Neutrophil (primary cell): ENCODE results near the gene TNIK.

ENCODE experiments used
- H3K27ac ChIP-seq: fragments of 200-600 bp; sonication (generic); 2 replicates; pipeline ENCODE4 v1.5.1; 2016; ENCODE audit warnings: mild to moderate bottlenecking, moderate library complexity
- H3K27me3 ChIP-seq: fragments of 200-600 bp; sonication (generic); 2 replicates; pipeline ENCODE4 v1.6.0; 2016; ENCODE audit warnings: mild to moderate bottlenecking
- H3K36me3 ChIP-seq: fragments of 200-600 bp; sonication (generic); 2 replicates; pipeline ENCODE4 v1.5.1; 2017
- H3K4me1 ChIP-seq, 2 experiments: fragments of 200-600 bp in 1 of 2; sonication (generic) in 1 of 2; 1 replicate in 1 of 2; 2 replicates in 1 of 2; pipeline versions ENCODE4 v1.5.1 to v1.6.1; 2013 to 2016; ENCODE audit warnings: low read depth in 1 of 2, low read length in 1 of 2, mild to moderate bottlenecking in 1 of 2, moderate library complexity in 1 of 2; ENCODE audit not compliant: control insufficient read depth in 1 of 2, insufficient read depth in 1 of 2
- H3K4me3 ChIP-seq, 2 experiments: fragments of 200-600 bp in 1 of 2; sonication (generic) in 1 of 2; 1 replicate in 1 of 2; 2 replicates in 1 of 2; pipeline ENCODE4 v1.5.1; 2013 to 2016; ENCODE audit warnings: low read depth in 1 of 2, low read length in 1 of 2, mild to moderate bottlenecking in 1 of 2, moderate library complexity in 1 of 2
- H3K9me3 ChIP-seq: fragments of 200-600 bp; sonication (generic); 2 replicates; pipeline ENCODE4 v1.5.1; 2016
- CTCF ChIP-seq: fragments of 200-600 bp; sonication (generic); IDR thresholded peaks from 2 replicates; pipeline ENCODE4 v1.5.1; 2016; ENCODE audit warnings: antibody characterized with exemption

Gene TNIK

DNA sequence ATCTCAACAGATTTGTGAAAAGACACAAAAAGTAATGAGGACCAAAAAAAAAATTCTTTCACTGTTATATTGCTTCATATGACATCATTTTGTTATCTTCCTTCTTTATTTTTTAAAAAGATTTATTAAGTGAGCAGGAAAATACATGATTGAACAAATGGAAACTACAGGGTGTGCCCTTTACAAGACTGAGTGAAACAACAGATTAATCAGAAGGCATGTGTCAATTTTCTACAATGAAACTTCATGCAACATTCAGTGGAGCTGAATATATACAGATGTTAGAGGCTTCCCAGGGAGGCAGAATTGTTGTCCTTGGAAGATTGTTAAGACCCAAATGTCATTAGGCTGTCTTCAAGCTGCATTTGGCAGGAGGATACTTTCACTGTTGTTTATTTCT is 405.3 kb downstream of the TNIK start:
- H3K4me1 ChIP-seq, result no peaks in the 10 kb centered on the region
- no peaks in the 10 kb centered on the region for H3K36me3 ChIP-seq
- no peaks in the 10 kb centered on the region for H3K27me3 ChIP-seq
- no peaks in the 10 kb centered on the region for H3K9me3 ChIP-seq
- H3K4me3 ChIP-seq, result no peak overlapping the region
- TF ChIP-seq CTCF, result no peak
- H3K27ac ChIP-seq, result no peak overlapping the region

DNA sequence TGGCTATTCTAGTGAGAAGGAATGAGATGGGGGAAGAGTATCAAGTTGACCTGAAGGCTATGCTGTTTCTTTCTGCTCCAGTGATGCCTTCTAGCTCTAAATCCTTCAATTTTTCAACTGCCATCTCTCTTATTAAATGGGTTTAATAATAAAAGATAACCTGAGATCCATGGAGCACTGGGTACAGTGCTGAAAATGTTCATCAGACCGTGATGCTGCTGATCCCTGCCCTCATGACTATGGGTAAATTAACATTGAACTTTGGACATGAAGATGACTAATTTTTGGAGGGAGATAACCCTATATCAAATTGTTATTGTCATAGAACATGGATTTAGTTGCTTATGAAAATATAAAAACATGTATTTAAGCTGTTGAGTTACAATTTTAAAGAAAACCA is 406.0 kb downstream of the TNIK start:
- no peaks in the 10 kb centered on the region for H3K27me3 ChIP-seq
- H3K27ac ChIP-seq, result no peak overlapping the region
- no peak for TF ChIP-seq CTCF

GRCh38 chr3:171049861-171050444 is 410.3 kb downstream of the TNIK start:
- TF ChIP-seq CTCF, result no peak
- no peak overlapping the region for H3K27ac ChIP-seq
- no peaks in the 10 kb centered on the region for H3K9me3 ChIP-seq
- H3K27me3 ChIP-seq, result no peaks in the 10 kb centered on the region
- no peak overlapping the region for H3K4me3 ChIP-seq
- no peaks in the 10 kb centered on the region for H3K36me3 ChIP-seq
- H3K4me1 ChIP-seq, result no peaks in the 10 kb centered on the region

More for the DNA sequence above, 406.0 kb downstream of the TNIK start:
- no peak overlapping the region for H3K4me3 ChIP-seq
- no peaks in the 10 kb centered on the region for H3K36me3 ChIP-seq
- H3K9me3 ChIP-seq, result no peaks in the 10 kb centered on the region
- H3K4me1 ChIP-seq, result no peaks in the 10 kb centered on the region

DNA sequence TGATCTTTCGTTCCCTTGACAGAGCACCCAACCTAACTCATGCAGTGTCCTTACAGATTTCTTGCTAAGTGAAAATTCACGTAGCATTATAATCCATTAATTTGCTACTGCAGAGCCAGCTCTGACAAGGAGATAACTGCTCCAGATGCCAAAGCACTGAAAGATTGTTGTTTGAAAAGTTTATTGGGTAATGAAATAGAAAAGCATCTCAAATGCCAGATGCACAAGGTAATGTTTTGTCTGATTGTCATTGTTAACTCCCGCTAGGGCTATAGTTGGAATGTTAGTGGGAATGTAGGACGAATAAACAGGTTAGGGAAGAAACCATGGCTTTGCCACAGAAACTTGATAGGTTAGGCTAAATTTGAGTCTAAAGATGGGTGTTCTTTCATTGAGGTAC is 413.4 kb downstream of the TNIK start:
- Histone ChIP-seq H3K27me3 (no peaks in the 10 kb centered on the region), H3K9me3 (no peaks in the 10 kb centered on the region), H3K36me3 (no peaks in the 10 kb centered on the region), H3K4me3 (no peak overlapping the region), H3K4me1 (no peaks in the 10 kb centered on the region), H3K27ac (no peak overlapping the region)
- TF ChIP-seq CTCF, result no peak

DNA sequence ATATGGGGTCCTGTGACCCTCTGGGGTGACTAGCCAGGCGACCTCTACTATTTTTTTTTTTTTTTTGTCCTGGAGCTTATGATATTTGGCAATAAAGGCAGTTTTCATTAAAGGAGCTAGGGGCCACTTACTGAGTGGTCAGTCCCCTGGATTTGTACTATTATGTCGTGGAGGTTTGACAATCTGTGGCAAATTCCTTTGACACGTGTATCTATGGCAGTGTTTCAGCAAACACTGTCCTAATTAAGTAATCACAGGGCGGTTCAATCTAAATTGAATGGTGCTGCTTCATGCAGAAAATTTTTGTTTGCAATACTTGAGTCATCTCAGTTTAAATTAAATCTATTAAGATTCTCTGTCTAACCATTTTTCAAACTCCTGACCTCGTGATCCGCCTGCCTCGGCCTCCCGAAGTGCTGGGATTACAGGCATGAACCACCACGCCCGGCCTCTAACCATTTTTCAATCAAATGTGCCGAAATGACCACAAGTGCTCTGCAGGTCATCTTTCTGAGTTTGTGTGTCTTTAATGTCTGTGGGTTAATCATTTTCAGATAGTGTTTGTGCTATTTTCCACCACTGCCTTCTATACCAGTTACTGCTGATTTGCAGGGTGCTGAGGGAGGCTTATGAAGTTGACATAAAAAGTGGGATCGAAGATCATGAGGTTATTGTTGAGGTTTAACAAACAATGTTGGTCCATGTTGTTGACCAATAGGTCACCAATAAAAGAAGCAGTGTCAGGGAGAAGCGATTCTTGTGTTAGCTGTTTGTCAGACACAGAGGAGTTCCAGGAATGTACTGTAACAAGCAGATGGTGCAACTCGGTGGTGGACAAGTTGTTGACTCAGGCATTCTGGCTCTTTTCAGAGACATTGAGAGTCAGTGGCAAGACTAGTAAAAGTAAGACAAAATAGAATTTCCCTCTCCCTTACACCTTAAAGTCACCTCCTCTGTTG is 415.1 kb downstream of the TNIK start:
- TF ChIP-seq CTCF, result no peak
- no peaks in the 10 kb centered on the region for H3K27me3 ChIP-seq
- H3K9me3 ChIP-seq, result no peaks in the 10 kb centered on the region
- no peaks in the 10 kb centered on the region for H3K4me1 ChIP-seq
- no peaks in the 10 kb centered on the region for H3K36me3 ChIP-seq
- no peak overlapping the region for H3K4me3 ChIP-seq
- no peak overlapping the region for H3K27ac ChIP-seq
